ENCODE data around the gene VPS39. TPM values are rescaled to one million over a fixed set of nuclear protein-coding genes. Genes with fewer than 3 reads are reported as not detected.

The VPS39 gene
- polyA plus RNA-seq, 1 of the 3 experiments (the other 2 are of a cell fraction), result 61.1 TPM

GRCh38 chr15:42213511-42213910 lies 5.4 kb upstream of the VPS39 start:
- CTCF ChIA-PET, result no interaction called here
- H3K4me1 ChIP-seq (ENCODE audit: control insufficient read depth in 1 of 2, insufficient read depth in 2 of 2, low read depth in 1 of 2, low read length in 1 of 2), result peaks cover 0 to 2% of the 10 kb centered on the region in 2 experiments; a peak in 2 of 4 replicates
- H3K9ac ChIP-seq, result no peak overlapping the region
- no peak for DNase-seq
- no peak overlapping the region for H3K27ac ChIP-seq (ENCODE audit: low read depth in 2 of 2, low read length in 1 of 2)
- no peaks in the 10 kb centered on the region for H3K9me3 ChIP-seq
- peaks cover 72 to 74% of the 10 kb centered on the region in 2 experiments for H3K36me3 ChIP-seq (replicated peaks in 1 of 2; ENCODE audit: control insufficient read depth in 1 of 2, insufficient read depth in 2 of 2, low read length in 1 of 2)
- POLR2A ChIA-PET, result no interaction called here
- H3K27me3 ChIP-seq (ENCODE audit: insufficient read depth), result no peaks in the 10 kb centered on the region
- no peak overlapping the region for H2AFZ ChIP-seq (ENCODE audit: low read depth)
- no peaks in the 10 kb centered on the region for H3K9me2 ChIP-seq
- no peak overlapping the region for H3K4me3 ChIP-seq (ENCODE audit: low read depth in 2 of 2, low read length in 1 of 2)
- H3K4me2 ChIP-seq, result no peak overlapping the region
- no peaks in the 10 kb centered on the region for H4K20me1 ChIP-seq (ENCODE audit: insufficient read depth)
- peaks cover 26% of the 10 kb centered on the region for H3F3A ChIP-seq (replicated peaks; ENCODE audit: insufficient read depth)
- TF ChIP-seq REST (IDR thresholded peaks at IDR 0.05; ENCODE audit: low read depth, low read length) (no peak), FOXM1 (IDR thresholded peaks at IDR 0.05; ENCODE audit: low read depth) (no peak), RAD21 (IDR thresholded peaks at IDR 0.05; ENCODE audit: low read length) (no peak), MXI1 (IDR thresholded peaks at IDR 0.05; ENCODE audit: low read depth, low read length) (no peak), GABPA (IDR thresholded peaks at IDR 0.05; ENCODE audit: low read depth) (no peak), NRF1 (IDR thresholded peaks at IDR 0.05; ENCODE audit: low read depth, low read length) (no peak), SMC3 (IDR thresholded peaks at IDR 0.05; ENCODE audit: low read depth, low read length) (no peak), TCF12 (IDR thresholded peaks at IDR 0.05) (no peak), MAX (IDR thresholded peaks at IDR 0.05; ENCODE audit: low read depth) (no peak), SIN3A (IDR thresholded peaks at IDR 0.05; ENCODE audit: borderline replicate concordance, low read depth, low read length) (no peak), EZH2phosphoT487 (IDR thresholded peaks at IDR 0.05; ENCODE audit: borderline replicate concordance, low read depth) (no peak), MEF2A (IDR thresholded peaks at IDR 0.05; ENCODE audit: borderline replicate concordance, low read depth) (no peak), POLR2AphosphoS5 (IDR thresholded peaks at IDR 0.05; ENCODE audit: low read depth, low read length) (no peak), CHD2 (IDR thresholded peaks at IDR 0.05; ENCODE audit: low read length, partially characterized antibody) (no peak), JUND (IDR thresholded peaks at IDR 0.05) (no peak), CTCF (IDR thresholded peaks at IDR 0.05) (no peak)
- TF ChIP-seq, protein P1, sequence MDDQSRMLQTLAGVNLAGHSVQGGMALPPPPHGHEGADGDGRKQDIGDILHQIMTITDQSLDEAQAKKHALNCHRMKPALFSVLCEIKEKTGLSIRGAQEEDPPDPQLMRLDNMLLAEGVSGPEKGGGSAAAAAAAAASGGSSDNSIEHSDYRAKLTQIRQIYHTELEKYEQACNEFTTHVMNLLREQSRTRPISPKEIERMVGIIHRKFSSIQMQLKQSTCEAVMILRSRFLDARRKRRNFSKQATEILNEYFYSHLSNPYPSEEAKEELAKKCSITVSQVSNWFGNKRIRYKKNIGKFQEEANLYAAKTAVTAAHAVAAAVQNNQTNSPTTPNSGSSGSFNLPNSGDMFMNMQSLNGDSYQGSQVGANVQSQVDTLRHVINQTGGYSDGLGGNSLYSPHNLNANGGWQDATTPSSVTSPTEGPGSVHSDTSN (IDR thresholded peaks at IDR 0.05), result no peak
- H3K79me2 ChIP-seq (ENCODE audit: insufficient read depth), result peaks cover 10% of the 10 kb centered on the region; the same call in 1 of the 2 replicates
